WTC11 (cell line): ENCODE results near the gene PDIK1L. TPM values are rescaled to one million over a fixed set of nuclear protein-coding genes. Genes with fewer than 3 reads are reported as not detected.

ENCODE experiments used
- ATAC-seq: fragments of 200-7000 bp; cut with Tn5 transposase; 2 replicates; pipeline ENCODE4 v1.10.0; 2021; ENCODE audit warnings: mild to moderate bottlenecking, moderate library complexity
- CTCF ChIA-PET: fragments of 300-600 bp; sonication (Branson Sonifier 250); formaldehyde crosslinking; loops from one replicate; lab custom pipeline; 2021; ENCODE audit warnings: antibody characterized with exemption; lab: Charles Lee
- POLR2A ChIA-PET: fragments of 350-600 bp; sonication (Branson Sonifier 250); formaldehyde crosslinking; loops from one replicate; lab custom pipeline; 2021; ENCODE audit warnings: antibody characterized with exemption; lab: Charles Lee
- DNase-seq: peaks from one replicate; pipeline ENCODE4 v3.0.0; 2021; ENCODE audit warnings: low spot score
- H3K27ac Mint-ChIP-seq: 2 replicates; pipeline ENCODE4 v1.8.0; 2021; ENCODE audit warnings: mixed read lengths
- H3K27me3 Mint-ChIP-seq: 2 replicates; pipeline ENCODE4 v1.8.0; 2021; ENCODE audit warnings: low read depth, mild to moderate bottlenecking, moderate library complexity, mixed read lengths
- H3K36me3 Mint-ChIP-seq: 2 replicates; pipeline ENCODE4 v1.8.0; 2021; ENCODE audit warnings: mixed read lengths
- H3K4me1 Mint-ChIP-seq: 2 replicates; pipeline ENCODE4 v1.8.0; 2022; ENCODE audit warnings: mixed read lengths
- H3K4me3 Mint-ChIP-seq: 2 replicates; pipeline ENCODE4 v1.8.0; 2021; ENCODE audit warnings: mild to moderate bottlenecking, moderate library complexity, mixed read lengths
- H3K9me3 Mint-ChIP-seq: 2 replicates; pipeline ENCODE4 v1.8.0; 2021; ENCODE audit warnings: mixed read lengths
- ATF1 ChIP-seq: sonication (generic); formaldehyde crosslinking; IDR thresholded peaks from 2 replicates; pipeline ENCODE4 v1.8.1; 2023; ENCODE audit warnings: mild to moderate bottlenecking, moderate library complexity, missing genetic modification reagents
- ATF3 ChIP-seq: sonication (generic); formaldehyde crosslinking; conservative IDR thresholded peaks from 2 replicates; pipeline ENCODE4 v1.8.1; 2022; ENCODE audit warnings: mild to moderate bottlenecking, missing genetic modification reagents
- CTCF ChIP-seq: fragments of 200-600 bp; IDR thresholded peaks from 2 replicates; pipeline ENCODE4 v1.8.0; 2022; ENCODE audit warnings: antibody characterized with exemption
- E2F4 ChIP-seq: sonication (generic); formaldehyde crosslinking; IDR thresholded peaks from 2 replicates; pipeline ENCODE4 v1.8.1; 2022; ENCODE audit warnings: low read depth, mild to moderate bottlenecking, moderate library complexity, missing genetic modification reagents, borderline replicate concordance
- ESRRA ChIP-seq: sonication (generic); formaldehyde crosslinking; IDR thresholded peaks from 2 replicates; pipeline ENCODE4 v1.8.1; 2022; ENCODE audit warnings: mild to moderate bottlenecking, missing genetic modification reagents, borderline replicate concordance
- FOXP1 ChIP-seq: sonication (generic); formaldehyde crosslinking; IDR thresholded peaks from 2 replicates; pipeline ENCODE4 v1.8.0; 2022; ENCODE audit warnings: missing genetic modification reagents, mild to moderate bottlenecking, moderate library complexity, borderline replicate concordance
- IRF2 ChIP-seq: sonication (generic); formaldehyde crosslinking; IDR thresholded peaks from 2 replicates; pipeline ENCODE4 v1.8.0; 2022; ENCODE audit warnings: low read depth, missing genetic modification reagents, borderline replicate concordance
- KAT7 ChIP-seq: sonication (generic); formaldehyde crosslinking; IDR thresholded peaks from 2 replicates; pipeline ENCODE4 v1.8.1; 2023; ENCODE audit warnings: missing genetic modification reagents, mild to moderate bottlenecking, borderline replicate concordance
- MXD4 ChIP-seq: fragments of 250-450 bp; sonication (Bioruptor Pico); IDR thresholded peaks from 2 replicates; pipeline ENCODE4 v1.8.0; 2021; ENCODE audit warnings: mild to moderate bottlenecking, moderate library complexity, borderline replicate concordance
- NFYB ChIP-seq: sonication (generic); formaldehyde crosslinking; conservative IDR thresholded peaks from 2 replicates; pipeline ENCODE4 v1.8.0; 2022; ENCODE audit warnings: low read depth, missing genetic modification reagents
- NR1H2 ChIP-seq: sonication (generic); formaldehyde crosslinking; IDR thresholded peaks from 2 replicates; pipeline ENCODE4 v1.9.0; 2021; ENCODE audit warnings: mild to moderate bottlenecking, moderate library complexity, missing genetic modification reagents
- NR2C2 ChIP-seq: sonication (generic); formaldehyde crosslinking; IDR thresholded peaks from 2 replicates; pipeline ENCODE4 v1.8.0; 2022; ENCODE audit warnings: mild to moderate bottlenecking, missing genetic modification reagents
- PREB ChIP-seq: sonication (generic); formaldehyde crosslinking; IDR thresholded peaks from 2 replicates; pipeline ENCODE4 v1.8.1; 2022; ENCODE audit warnings: mild to moderate bottlenecking, missing genetic modification reagents, moderate library complexity, borderline replicate concordance
- PRRX2 ChIP-seq: fragments of 250-450 bp; sonication (Bioruptor Pico); IDR thresholded peaks from 2 replicates; pipeline ENCODE4 v1.8.0; 2021; ENCODE audit warnings: mild to moderate bottlenecking
- RORB ChIP-seq: fragments of 250-450 bp; sonication (Bioruptor Pico); IDR thresholded peaks from 2 replicates; pipeline ENCODE4 v1.9.0; 2021; ENCODE audit warnings: mild to moderate bottlenecking
- TP53 ChIP-seq: sonication (generic); formaldehyde crosslinking; IDR thresholded peaks from 2 replicates; pipeline ENCODE4 v1.8.1; 2023; ENCODE audit warnings: mild to moderate bottlenecking, missing genetic modification reagents
- ZNF232 ChIP-seq: sonication (generic); formaldehyde crosslinking; IDR thresholded peaks from 2 replicates; pipeline ENCODE4 v1.8.0; 2022; ENCODE audit warnings: mild to moderate bottlenecking, missing genetic modification reagents
- ZNF416 ChIP-seq: fragments of 250-450 bp; sonication (Bioruptor Pico); IDR thresholded peaks from 2 replicates; pipeline ENCODE4 v1.9.0; 2021; ENCODE audit warnings: mild to moderate bottlenecking, inconsistent platforms
- ZNF423 ChIP-seq: fragments of 250-450 bp; sonication (Bioruptor Pico); IDR thresholded peaks from 2 replicates; pipeline ENCODE4 v2.1.2; 2022; ENCODE audit warnings: mild to moderate bottlenecking, moderate library complexity
- ZNF512 ChIP-seq: sonication (generic); formaldehyde crosslinking; IDR thresholded peaks from 2 replicates; pipeline ENCODE4 v1.8.1; 2022; ENCODE audit warnings: missing genetic modification reagents, borderline replicate concordance
- total RNA-seq: library from RNA; stranded (reverse); gene quantifications from 3 replicates; pipeline ENCODE4 v1.2.3, GENCODE V29; 2021
- TF ChIP-seq, protein P1 (sequence below): sonication (generic); formaldehyde crosslinking; conservative IDR thresholded peaks from 2 replicates; pipeline ENCODE4 v1.8.1; 2023; ENCODE audit warnings: mild to moderate bottlenecking, low read depth, missing genetic modification reagents, moderate library complexity

Gene PDIK1L
- total RNA-seq, 1 experiment from 2014 or later: 5.5 TPM

GRCh38 chr1:26158908-26159742 is 47.5 kb downstream of the PDIK1L start, which contains the start of gene FAM110D:
Gene FAM110D, plus strand, starts transcription at chr1:26159079. Its CDS starts 2,213 bp downstream, at chr1:26161292.
- Mint-ChIP-seq H3K36me3 (no peaks in the 10 kb centered on the region), H3K27me3 (peaks cover 97% of the 10 kb centered on the region), H3K4me1 (peaks cover 64% of the 10 kb centered on the region), H3K27ac (no peak within 1 kb of the TSS), H3K9me3 (no peaks in the 10 kb centered on the region), H3K4me3 (no peak within 1 kb of the TSS; the same call in 1 of the 2 replicates)
- TF ChIP-seq PREB (CRISPR knock-in tag) (no peak), KAT7 (CRISPR knock-in tag) (no peak), RORB (CRISPR knock-in tag) (no peak), NFYB (CRISPR knock-in tag) (no peak), ATF3 (no peak), ZNF512 (CRISPR knock-in tag) (no peak), ATF1 (CRISPR knock-in tag) (no peak), NR2C2 (CRISPR knock-in tag) (no peak), CTCF (no peak)
- no peak for ATAC-seq
- ChIA-PET POLR2A (no interaction called here), CTCF (interaction anchor here (1.0 to 1.2 kb wide), 4 partner anchors 11 to 75 kb away, joined by 3 to 5 read pairs (median 4); partner anchors contain the start of genes CATSPER4, CEP85 and ZNF593)
- no peak for DNase-seq

DNA sequence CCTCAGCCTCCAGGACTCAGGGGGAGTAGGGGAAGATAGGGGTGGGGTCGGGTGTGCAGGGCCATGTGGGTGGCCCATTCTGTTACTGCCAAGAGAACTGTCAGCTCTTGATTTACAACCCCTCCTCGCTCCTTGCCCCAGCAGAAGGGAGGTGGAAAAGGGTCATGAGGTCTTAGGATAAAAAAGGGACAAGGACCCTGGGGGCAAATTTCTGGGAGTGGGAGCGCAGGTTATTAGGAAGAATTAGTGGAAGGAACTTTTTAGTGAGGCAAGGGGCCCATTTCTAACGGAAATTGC is 48.1 kb downstream of the PDIK1L start:
- no peaks in the 10 kb centered on the region for H3K36me3 Mint-ChIP-seq
- no peak overlapping the region for H3K4me3 Mint-ChIP-seq
- DNase-seq: no peak
- ChIA-PET CTCF (interaction anchor here (1.2 kb wide), 1 partner anchor 10 kb away, joined by 5 read pairs; the partner anchor contains the start of gene ZNF593), POLR2A (no interaction called here)
- no peak overlapping the region for H3K27ac Mint-ChIP-seq
- H3K9me3 Mint-ChIP-seq: no peaks in the 10 kb centered on the region
- H3K4me1 Mint-ChIP-seq: peaks cover 61% of the 10 kb centered on the region
- peaks cover 96% of the 10 kb centered on the region for H3K27me3 Mint-ChIP-seq
- ATAC-seq: no peak
- no peak for TF ChIP-seq ZNF423 (CRISPR knock-in tag)
- TF ChIP-seq PRRX2 (CRISPR knock-in tag): no peak
- TF ChIP-seq NR1H2 (CRISPR knock-in tag): no peak
- TF ChIP-seq TP53 (CRISPR knock-in tag): no peak
- TF ChIP-seq ZNF416 (CRISPR knock-in tag): no peak
- no peak for TF ChIP-seq ZNF232 (CRISPR knock-in tag)
- TF ChIP-seq, protein P1, sequence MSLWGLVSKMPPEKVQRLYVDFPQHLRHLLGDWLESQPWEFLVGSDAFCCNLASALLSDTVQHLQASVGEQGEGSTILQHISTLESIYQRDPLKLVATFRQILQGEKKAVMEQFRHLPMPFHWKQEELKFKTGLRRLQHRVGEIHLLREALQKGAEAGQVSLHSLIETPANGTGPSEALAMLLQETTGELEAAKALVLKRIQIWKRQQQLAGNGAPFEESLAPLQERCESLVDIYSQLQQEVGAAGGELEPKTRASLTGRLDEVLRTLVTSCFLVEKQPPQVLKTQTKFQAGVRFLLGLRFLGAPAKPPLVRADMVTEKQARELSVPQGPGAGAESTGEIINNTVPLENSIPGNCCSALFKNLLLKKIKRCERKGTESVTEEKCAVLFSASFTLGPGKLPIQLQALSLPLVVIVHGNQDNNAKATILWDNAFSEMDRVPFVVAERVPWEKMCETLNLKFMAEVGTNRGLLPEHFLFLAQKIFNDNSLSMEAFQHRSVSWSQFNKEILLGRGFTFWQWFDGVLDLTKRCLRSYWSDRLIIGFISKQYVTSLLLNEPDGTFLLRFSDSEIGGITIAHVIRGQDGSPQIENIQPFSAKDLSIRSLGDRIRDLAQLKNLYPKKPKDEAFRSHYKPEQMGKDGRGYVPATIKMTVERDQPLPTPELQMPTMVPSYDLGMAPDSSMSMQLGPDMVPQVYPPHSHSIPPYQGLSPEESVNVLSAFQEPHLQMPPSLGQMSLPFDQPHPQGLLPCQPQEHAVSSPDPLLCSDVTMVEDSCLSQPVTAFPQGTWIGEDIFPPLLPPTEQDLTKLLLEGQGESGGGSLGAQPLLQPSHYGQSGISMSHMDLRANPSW (CRISPR knock-in tag): no peak
- TF ChIP-seq IRF2 (CRISPR knock-in tag): no peak
- no peak for TF ChIP-seq ESRRA (CRISPR knock-in tag)
- TF ChIP-seq FOXP1 (CRISPR knock-in tag): no peak
- TF ChIP-seq PREB (CRISPR knock-in tag): no peak
- no peak for TF ChIP-seq ZNF512 (CRISPR knock-in tag)
- no peak for TF ChIP-seq E2F4 (CRISPR knock-in tag)
- TF ChIP-seq MXD4: no peak
